OCI-LY7 (cell line): Measurements from ENCODE around the gene MEGF6. TPM values are rescaled to one million over a fixed set of nuclear protein-coding genes. Genes with fewer than 3 reads are reported as not detected.

Experiments used
- BruUV-seq: library from RNA; stranded (reverse); fragments of 400-500 nt; replicated peaks from 2 replicates; lab custom pipeline; 2021; lab: Mats Ljungman, UMichigan
- CTCF ChIA-PET: fragments of 300-600 bp; sonication (Branson Sonifier 250); formaldehyde crosslinking; loops from one replicate; lab custom pipeline; 2022; ENCODE audit warnings: antibody characterized with exemption; ENCODE audit not compliant: unreplicated experiment; lab: Charles Lee
- POLR2A ChIA-PET: fragments of 300-600 bp; sonication (Branson Sonifier 250); formaldehyde crosslinking; loops from one replicate; lab custom pipeline; 2022; ENCODE audit warnings: antibody characterized with exemption; lab: Charles Lee
- DNase-seq: peaks from one replicate; pipeline ENCODE4 v3.0.0-alpha.2; 2015; ENCODE audit warnings: low spot score
- H2AFZ ChIP-seq: fragments of 200-600 bp; sonication (generic), shearing (Covaris generic); 2 replicates; pipeline ENCODE4 v1.6.1; 2014; ENCODE audit warnings: mild to moderate bottlenecking, antibody characterized with exemption, low read length, moderate library complexity
- H3K27ac ChIP-seq: fragments of 200-600 bp; sonication (generic); 2 replicates; pipeline ENCODE4 v1.5.1; 2014; ENCODE audit warnings: mixed run types, low read depth, mild to moderate bottlenecking, moderate library complexity, low read length, inconsistent platforms; ENCODE audit not compliant: poor library complexity, severe bottlenecking
- H3K36me3 ChIP-seq: fragments of 200-600 bp; sonication (generic); 2 replicates; pipeline ENCODE4 v1.6.1; 2014; ENCODE audit warnings: mild to moderate bottlenecking, antibody characterized with exemption, low read length, moderate library complexity, mixed read lengths; ENCODE audit not compliant: insufficient read depth
- H3K4me1 ChIP-seq: fragments of 200-600 bp; sonication (generic); 2 replicates; pipeline ENCODE4 v1.5.1; 2014; ENCODE audit warnings: mild to moderate bottlenecking, low read length; ENCODE audit not compliant: insufficient read depth, poor library complexity, severe bottlenecking
- H3K4me2 ChIP-seq: fragments of 200-600 bp; sonication (generic); 2 replicates; pipeline ENCODE4 v1.6.1; 2014; ENCODE audit warnings: mild to moderate bottlenecking, low read length
- H3K4me3 ChIP-seq: fragments of 200-600 bp; sonication (generic); 2 replicates; pipeline ENCODE4 v1.5.1; 2014; ENCODE audit warnings: mild to moderate bottlenecking, low read depth, low read length; ENCODE audit not compliant: poor library complexity, severe bottlenecking
- H3K79me2 ChIP-seq: fragments of 200-600 bp; sonication (generic); 2 replicates; pipeline ENCODE4 v1.6.1; 2016; ENCODE audit warnings: low read depth, mild to moderate bottlenecking, low read length, moderate library complexity, mixed read lengths; ENCODE audit not compliant: insufficient read depth
- H3K9me2 ChIP-seq: fragments of 200-600 bp; sonication (generic); 2 replicates; pipeline ENCODE4 v1.6.1; 2016; ENCODE audit warnings: mild to moderate bottlenecking, low read length, mixed read lengths; ENCODE audit not compliant: insufficient read depth
- H3K9me3 ChIP-seq: fragments of 200-600 bp; sonication (generic); 2 replicates; pipeline ENCODE4 v1.6.1; 2014; ENCODE audit warnings: mild to moderate bottlenecking, mixed run types, low read length, mixed read lengths
- H4K20me1 ChIP-seq: fragments of 200-600 bp; sonication (generic); 2 replicates; pipeline ENCODE4 v1.6.1; 2014; ENCODE audit warnings: mild to moderate bottlenecking, antibody characterized with exemption, low read length, moderate library complexity, mixed read lengths; ENCODE audit not compliant: insufficient read depth
- CTCF ChIP-seq: fragments of 200-600 bp; sonication (generic); conservative IDR thresholded peaks from 2 replicates; pipeline ENCODE4 v1.5.1; 2014; ENCODE audit warnings: mild to moderate bottlenecking, antibody characterized with exemption, low read length, moderate library complexity, mixed read lengths
- EZH2phosphoT487 ChIP-seq: fragments of 200-600 bp; sonication (generic); IDR thresholded peaks from 2 replicates; pipeline ENCODE4 v1.6.1; 2018; ENCODE audit warnings: low read depth, borderline replicate concordance, mild to moderate bottlenecking, mixed run types, antibody characterized with exemption, low read length, moderate library complexity, mixed read lengths
- intact Hi-C: fragments of 100-400 bp; cut with micrococcal nuclease; formaldehyde crosslinking; loops from one replicate; pipeline ENCODE4 v1.10.0; 2022; ENCODE audit not compliant: unreplicated experiment
- total RNA-seq, 2 experiments: library from RNA; depleted of rRNA in 1 of 2; stranded (reverse); fragments of >200 nt in 1 of 2; shearing (Covaris generic) in 1 of 2; gene quantifications; 2 replicates each; pipeline ENCODE4 v1.2.3, GENCODE V29; 2014 to 2022

MEGF6 gene
- total RNA-seq, 2 experiments from 2014 or later = 0.15 to 0.32 TPM

- intact Hi-C loops = no loop called here
- Histone ChIP-seq H3K9me2 (no peaks in the 10 kb centered on the region), H3K4me2 (no peak overlapping the region), H3K9me3 (no peaks in the 10 kb centered on the region), H3K4me1 (no peaks in the 10 kb centered on the region), H3K27ac (no peak overlapping the region), H2AFZ (no peak overlapping the region), H3K4me3 (no peak overlapping the region), H3K79me2 (no peaks in the 10 kb centered on the region), H4K20me1 (no peaks in the 10 kb centered on the region; the same call in 1 of the 2 replicates), H3K36me3 (no peaks in the 10 kb centered on the region)
- POLR2A ChIA-PET = no interaction called here
- TF ChIP-seq EZH2phosphoT487 = no peak
- TF ChIP-seq CTCF = no peak
- DNase-seq = no peak
- BruUV-seq = no TSS peak
- CTCF ChIA-PET = no interaction called here
Measured at GRCh38 chr1:3450202-3450863, 161.0 kb downstream of the MEGF6 start.

DNA sequence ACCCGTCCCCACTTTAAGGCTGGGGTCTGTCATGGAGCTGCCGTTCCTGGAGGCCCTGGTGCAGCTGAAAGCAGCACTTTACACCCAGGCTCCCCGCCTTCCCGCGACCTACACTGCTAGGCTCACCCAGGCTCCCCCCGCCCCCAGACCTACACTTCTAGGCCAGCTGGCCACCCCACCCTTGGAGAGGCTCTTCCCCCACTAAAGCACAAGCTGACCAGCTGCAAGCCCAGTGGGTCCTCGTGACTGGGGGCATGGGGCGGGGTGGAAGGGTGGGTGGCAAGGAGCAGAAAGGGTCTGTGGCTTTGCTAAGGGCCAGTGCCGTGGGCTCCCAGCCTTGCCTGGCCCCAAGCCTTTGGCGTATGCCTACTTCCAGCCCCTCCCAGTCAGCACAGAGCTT lies 166.6 kb downstream of the MEGF6 start:
- CTCF ChIA-PET = no interaction called here
- intact Hi-C loops = no loop called here

More for the DNA sequence above, 166.6 kb downstream of the MEGF6 start:
- TF ChIP-seq CTCF (no peak), EZH2phosphoT487 (no peak)
- POLR2A ChIA-PET = no interaction called here
- no peaks in the 10 kb centered on the region for H3K4me1 ChIP-seq
- no peak for DNase-seq
- no peaks in the 10 kb centered on the region for H3K9me2 ChIP-seq
- BruUV-seq = no TSS peak
- H3K79me2 ChIP-seq = no peaks in the 10 kb centered on the region
- H2AFZ ChIP-seq = no peak overlapping the region
- H3K4me2 ChIP-seq = no peak overlapping the region
- no peaks in the 10 kb centered on the region for H4K20me1 ChIP-seq
- H3K4me3 ChIP-seq = no peak overlapping the region
- no peaks in the 10 kb centered on the region for H3K36me3 ChIP-seq
- no peaks in the 10 kb centered on the region for H3K9me3 ChIP-seq
- no peak overlapping the region for H3K27ac ChIP-seq
